ENCODE data around the gene PFDN6. TPM values are rescaled to one million over a fixed set of nuclear protein-coding genes. Genes with fewer than 3 reads are reported as not detected.

Gene PFDN6
- polyA plus RNA-seq, 1 experiment = 49.0 TPM

DNA sequence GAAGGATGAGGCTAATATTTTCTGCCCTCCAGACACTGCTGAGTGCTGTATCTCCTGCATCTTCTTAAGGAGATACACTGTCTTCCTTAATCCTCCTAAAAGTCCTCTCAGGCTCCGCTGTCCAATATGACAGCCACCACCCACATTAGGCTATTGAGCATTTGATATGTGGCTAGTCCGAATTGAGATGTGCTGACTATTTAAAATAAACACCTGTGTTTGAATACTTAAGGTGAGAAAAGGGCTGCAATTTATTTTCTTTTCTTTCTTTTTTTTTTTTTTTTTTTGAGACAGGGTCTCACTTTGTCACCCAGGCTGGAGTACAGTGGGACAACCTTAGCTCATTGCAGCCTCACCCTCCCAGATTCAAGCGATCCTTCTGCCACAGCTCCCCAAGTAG is 12.5 kb downstream of the PFDN6 start:
- TF ChIP-seq, protein P1, sequence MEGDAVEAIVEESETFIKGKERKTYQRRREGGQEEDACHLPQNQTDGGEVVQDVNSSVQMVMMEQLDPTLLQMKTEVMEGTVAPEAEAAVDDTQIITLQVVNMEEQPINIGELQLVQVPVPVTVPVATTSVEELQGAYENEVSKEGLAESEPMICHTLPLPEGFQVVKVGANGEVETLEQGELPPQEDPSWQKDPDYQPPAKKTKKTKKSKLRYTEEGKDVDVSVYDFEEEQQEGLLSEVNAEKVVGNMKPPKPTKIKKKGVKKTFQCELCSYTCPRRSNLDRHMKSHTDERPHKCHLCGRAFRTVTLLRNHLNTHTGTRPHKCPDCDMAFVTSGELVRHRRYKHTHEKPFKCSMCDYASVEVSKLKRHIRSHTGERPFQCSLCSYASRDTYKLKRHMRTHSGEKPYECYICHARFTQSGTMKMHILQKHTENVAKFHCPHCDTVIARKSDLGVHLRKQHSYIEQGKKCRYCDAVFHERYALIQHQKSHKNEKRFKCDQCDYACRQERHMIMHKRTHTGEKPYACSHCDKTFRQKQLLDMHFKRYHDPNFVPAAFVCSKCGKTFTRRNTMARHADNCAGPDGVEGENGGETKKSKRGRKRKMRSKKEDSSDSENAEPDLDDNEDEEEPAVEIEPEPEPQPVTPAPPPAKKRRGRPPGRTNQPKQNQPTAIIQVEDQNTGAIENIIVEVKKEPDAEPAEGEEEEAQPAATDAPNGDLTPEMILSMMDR (IDR thresholded peaks at IDR 0.05; ENCODE audit: insufficient read depth, low read depth, low read length) = no peak
- POLR2A ChIA-PET = interaction anchor here (0.7 kb wide), 1 partner anchor 10 kb away, joined by 8 read pairs; no protein-coding TSS in a partner anchor
- Histone ChIP-seq H3K4me3 (ENCODE audit: low read depth, low read length) (no peak overlapping the region), H3K36me3 (ENCODE audit: control insufficient read depth, insufficient read depth, low read length) (peaks cover 16% of the 10 kb centered on the region), H3K27me3 (ENCODE audit: control insufficient read depth, insufficient read depth, low read length) (no peaks in the 10 kb centered on the region)
- CTCF ChIA-PET = interaction anchor here (1.3 to 2.3 kb wide), 3 partner anchors 10 to 124 kb away, joined by 3 to 11 read pairs (median 4); no protein-coding TSS in a partner anchor
- DNase-seq (ENCODE audit: low read depth) = no peak

DNA sequence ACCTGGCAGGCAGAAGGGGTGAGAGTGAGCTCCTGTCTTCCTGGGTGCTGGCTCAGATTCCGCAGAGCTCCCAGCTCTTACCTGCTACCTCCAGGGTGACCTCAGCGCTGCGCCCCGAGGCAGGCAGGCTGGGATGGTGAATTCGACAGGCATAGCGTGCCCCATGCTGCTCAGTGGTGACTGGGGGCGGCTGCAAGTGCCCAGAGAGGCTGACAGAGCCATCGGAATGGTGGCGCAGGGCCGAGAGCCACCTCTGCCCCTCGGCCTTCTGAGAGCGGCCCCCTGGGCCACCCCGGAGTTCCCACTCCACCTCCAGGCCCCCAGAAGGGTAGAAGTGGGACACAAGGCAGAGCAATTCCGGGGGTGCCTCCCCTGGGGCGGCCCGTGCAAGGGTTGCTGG is 14.8 kb downstream of the PFDN6 start:
- POLR2A ChIA-PET = no interaction called here
- H3K4me3 ChIP-seq (ENCODE audit: low read depth, low read length) = no peak overlapping the region
- TF ChIP-seq, protein P1 (IDR thresholded peaks at IDR 0.05; ENCODE audit: insufficient read depth, low read depth, low read length) = no peak
- DNase-seq (ENCODE audit: low read depth) = no peak
- H3K36me3 ChIP-seq (ENCODE audit: control insufficient read depth, insufficient read depth, low read length) = peaks cover 15% of the 10 kb centered on the region
- H3K27me3 ChIP-seq (ENCODE audit: control insufficient read depth, insufficient read depth, low read length) = no peaks in the 10 kb centered on the region
- CTCF ChIA-PET = no interaction called here

GRCh38 chr6:33305052-33305451 is 15.7 kb downstream of the PFDN6 start:
- POLR2A ChIA-PET = no interaction called here
- TF ChIP-seq, protein P1 (IDR thresholded peaks at IDR 0.05; ENCODE audit: insufficient read depth, low read depth, low read length) = no peak
- peaks cover 15% of the 10 kb centered on the region for H3K36me3 ChIP-seq (ENCODE audit: control insufficient read depth, insufficient read depth, low read length)

DNA sequence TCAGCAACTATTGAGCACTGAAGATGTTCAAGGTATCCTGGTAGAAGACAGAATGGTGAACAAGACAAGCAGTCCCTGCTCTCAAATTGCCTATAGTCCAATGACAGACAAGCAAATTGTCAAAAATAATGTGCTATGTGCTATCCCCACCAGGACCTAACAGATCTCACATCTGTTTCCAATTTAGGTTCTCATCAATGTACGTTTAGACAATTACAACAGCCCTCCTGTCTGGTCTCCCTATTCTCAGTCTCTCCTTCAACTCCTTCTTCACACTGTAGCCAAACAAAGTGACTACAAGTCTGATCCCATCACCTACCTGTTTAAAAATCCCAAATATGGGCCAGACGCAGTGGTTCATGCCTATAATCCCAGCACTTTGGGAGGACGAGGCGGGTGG is 17.0 kb downstream of the PFDN6 start:
- POLR2A ChIA-PET = no interaction called here
- TF ChIP-seq, protein P1 (IDR thresholded peaks at IDR 0.05; ENCODE audit: insufficient read depth, low read depth, low read length) = no peak
- DNase-seq (ENCODE audit: low read depth) = no peak
- Histone ChIP-seq H3K4me3 (ENCODE audit: low read depth, low read length) (no peak overlapping the region), H3K27me3 (ENCODE audit: control insufficient read depth, insufficient read depth, low read length) (no peaks in the 10 kb centered on the region), H3K36me3 (ENCODE audit: control insufficient read depth, insufficient read depth, low read length) (peaks cover 15% of the 10 kb centered on the region)
- CTCF ChIA-PET = no interaction called here

More at GRCh38 chr6:33305052-33305451, 15.7 kb downstream of the PFDN6 start:
- no peak for DNase-seq (ENCODE audit: low read depth)
- CTCF ChIA-PET = no interaction called here
- no peak overlapping the region for H3K4me3 ChIP-seq (ENCODE audit: low read depth, low read length)
- H3K27me3 ChIP-seq (ENCODE audit: control insufficient read depth, insufficient read depth, low read length) = no peaks in the 10 kb centered on the region

DNA sequence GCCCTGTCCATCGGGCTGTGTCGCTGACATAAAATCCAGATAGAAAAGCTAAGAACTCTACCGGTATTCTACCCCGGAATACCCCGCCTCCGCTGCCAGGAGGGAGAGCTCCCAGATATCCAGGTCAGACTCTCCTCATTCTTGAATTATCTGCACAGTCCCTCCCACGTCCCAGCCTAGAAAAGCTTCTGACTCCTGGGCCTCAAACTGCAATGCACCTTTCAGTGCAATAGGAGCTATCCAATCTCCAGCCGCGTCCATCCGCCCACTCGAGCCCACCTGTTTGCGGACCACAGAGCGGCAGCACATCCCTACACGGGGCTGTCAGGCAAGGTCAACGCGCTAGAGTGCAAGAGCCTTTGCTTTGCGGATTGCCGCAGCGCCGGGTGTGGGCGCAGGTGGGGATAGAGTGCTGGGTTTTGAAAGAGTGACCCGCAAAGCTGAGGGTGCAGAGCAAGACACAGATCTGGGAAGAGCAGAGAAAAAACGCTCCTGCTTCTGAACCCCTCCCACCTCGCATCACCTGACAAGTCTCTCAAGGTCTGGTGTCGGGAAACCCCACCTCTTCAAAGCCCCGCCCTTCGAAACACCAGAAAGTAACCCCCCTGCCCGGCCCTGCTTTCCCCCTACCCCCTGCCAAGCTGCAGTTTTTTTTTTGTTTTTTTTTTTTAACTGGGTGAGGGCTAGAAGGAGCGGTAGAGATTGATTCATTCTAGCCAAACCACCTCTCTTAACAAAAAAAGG is 23.1 kb downstream of the PFDN6 start:
- Histone ChIP-seq H3K27me3 (ENCODE audit: control insufficient read depth, insufficient read depth, low read length) (no peaks in the 10 kb centered on the region), H3K4me3 (ENCODE audit: low read depth, low read length) (peak overlapping the region; percentile 73), H3K36me3 (ENCODE audit: control insufficient read depth, insufficient read depth, low read length) (peaks cover 2% of the 10 kb centered on the region)
- POLR2A ChIA-PET = interaction anchor here (0.5 kb wide), 1 partner anchor 10 kb away, joined by 8 read pairs; no protein-coding TSS in a partner anchor
- CTCF ChIA-PET = interaction anchor here (0.9 to 3.7 kb wide), 5 partner anchors 11 to 113 kb away, joined by 3 to 16 read pairs (median 3); partner anchors contain the start of genes RGL2, RPS18, RXRB and VPS52
- TF ChIP-seq, protein P1 (IDR thresholded peaks at IDR 0.05; ENCODE audit: insufficient read depth, low read depth, low read length) = no peak
- DNase-seq (ENCODE audit: low read depth) = no peak
